Activated CD8-positive, alpha-beta memory T cell treated with anti-CD3 and anti-CD28 coated beads, Interleukin-2, amount 50 U/mL, for 24 hours (primary cell): ENCODE results near the gene SSX1.
"Not testable (repeated sequence)": the region's sequence is repeated elsewhere in the genome, so short reads cannot be mapped to it uniquely, and the experiment has no call there.

ENCODE experiments used
- DNase-seq: peaks from one replicate; pipeline ENCODE4 v3.0.0-alpha.2; 2020; ENCODE audit errors: extremely low read depth

The SSX1 gene, protein sequence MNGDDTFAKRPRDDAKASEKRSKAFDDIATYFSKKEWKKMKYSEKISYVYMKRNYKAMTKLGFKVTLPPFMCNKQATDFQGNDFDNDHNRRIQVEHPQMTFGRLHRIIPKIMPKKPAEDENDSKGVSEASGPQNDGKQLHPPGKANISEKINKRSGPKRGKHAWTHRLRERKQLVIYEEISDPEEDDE

DNA sequence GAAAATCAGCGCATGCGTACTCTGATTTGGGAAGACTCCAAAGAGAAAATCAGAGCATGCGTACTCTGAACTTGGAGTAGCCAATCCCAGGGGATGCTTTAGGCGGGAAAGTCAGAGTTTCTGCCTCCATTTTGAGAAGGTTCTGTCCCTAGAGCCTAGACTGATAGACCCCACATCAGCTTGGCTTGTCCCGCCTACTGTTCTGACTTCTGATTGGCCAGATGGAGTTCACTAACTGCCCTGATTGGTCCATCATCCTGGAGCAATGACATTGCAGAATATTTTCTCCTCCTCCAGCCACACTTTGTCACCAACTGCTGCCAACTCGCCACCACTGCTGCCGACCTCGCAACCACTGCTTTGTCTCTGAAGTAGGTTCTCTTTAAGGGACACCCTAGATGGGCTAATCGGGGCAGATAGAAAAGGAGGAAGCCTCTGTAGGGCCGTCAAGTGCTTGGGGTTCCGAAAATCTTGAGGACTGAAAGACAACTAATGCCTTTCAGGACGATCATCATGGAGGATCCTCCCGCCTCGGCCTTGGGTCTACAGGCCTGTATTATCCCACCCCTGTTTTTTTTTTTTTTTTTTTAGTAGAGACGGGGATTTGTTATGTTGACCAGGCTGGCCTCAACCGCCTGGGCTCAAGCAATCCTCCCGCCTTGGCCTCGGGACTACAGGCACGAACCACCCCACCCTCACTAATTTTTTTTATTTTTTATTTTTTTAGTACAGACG, at the start of gene SSX1:
Gene SSX1 (plus strand): TSS at position 331 of the 735 bp plus-strand sequence. CDS start 1,850 bp downstream, outside the sequence.
- DNase-seq, result not testable (repeated sequence)

DNA sequence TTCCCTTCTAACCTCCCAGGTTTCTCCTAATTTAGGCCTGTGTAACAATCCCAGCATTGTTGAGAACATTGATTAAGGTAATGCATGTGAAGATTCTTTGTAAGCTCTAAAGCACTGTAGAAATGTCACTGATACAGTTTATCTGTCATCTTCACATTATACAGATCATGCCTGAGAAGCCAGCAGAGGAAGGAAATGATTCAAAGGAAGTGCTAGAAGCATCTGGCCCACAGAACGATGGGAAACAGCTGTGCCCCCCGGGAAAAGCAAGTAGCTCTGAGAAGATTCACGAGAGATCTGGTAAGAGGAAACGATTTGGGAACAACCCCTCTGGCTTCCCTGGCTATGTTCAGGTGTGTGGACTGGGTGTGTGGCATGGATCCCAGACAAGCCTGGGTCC, 40.9 kb upstream of the SSX1 start:
- DNase-seq, result not testable (repeated sequence)

DNA sequence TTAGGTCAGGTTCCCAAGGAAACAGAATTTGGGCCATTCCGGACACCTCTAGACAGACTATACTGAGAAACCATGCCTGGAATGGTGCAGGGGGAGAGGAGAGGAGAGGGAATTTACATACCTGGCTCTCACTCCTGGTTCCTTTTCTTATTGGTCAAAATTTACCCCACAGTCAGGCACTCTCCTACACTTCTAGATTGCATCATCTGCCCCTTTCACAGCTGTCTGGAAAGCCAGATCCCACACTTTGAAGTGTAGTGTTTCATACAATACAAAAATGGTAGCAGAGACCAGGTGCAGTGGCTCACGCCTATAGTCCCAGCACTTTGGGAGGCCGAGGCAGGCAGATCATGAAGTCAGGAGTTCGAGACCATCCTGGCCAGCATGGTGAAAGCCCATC, 31.0 kb upstream of the SSX1 start:
- DNase-seq, result not testable (repeated sequence)

DNA sequence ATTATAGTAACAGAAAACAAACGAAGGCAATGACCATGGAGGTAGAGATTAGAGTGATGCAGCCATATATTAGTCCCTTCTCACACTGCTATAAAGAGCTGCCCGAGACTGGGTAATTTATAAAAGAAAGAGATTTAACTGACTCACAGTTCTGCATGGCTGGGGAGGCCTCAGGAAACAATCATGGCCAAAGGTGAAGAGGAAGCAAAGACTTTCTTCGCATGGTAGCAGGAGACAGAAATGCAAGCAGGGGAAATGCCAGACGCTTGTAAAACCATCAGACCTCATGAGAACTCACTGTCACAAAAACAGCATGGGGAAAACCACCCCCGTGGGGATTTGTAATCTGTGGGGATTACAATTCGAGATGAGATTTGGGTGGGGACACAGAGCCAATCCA, 2.2 kb upstream of the SSX1 start:
- DNase-seq, result not testable (repeated sequence)

DNA sequence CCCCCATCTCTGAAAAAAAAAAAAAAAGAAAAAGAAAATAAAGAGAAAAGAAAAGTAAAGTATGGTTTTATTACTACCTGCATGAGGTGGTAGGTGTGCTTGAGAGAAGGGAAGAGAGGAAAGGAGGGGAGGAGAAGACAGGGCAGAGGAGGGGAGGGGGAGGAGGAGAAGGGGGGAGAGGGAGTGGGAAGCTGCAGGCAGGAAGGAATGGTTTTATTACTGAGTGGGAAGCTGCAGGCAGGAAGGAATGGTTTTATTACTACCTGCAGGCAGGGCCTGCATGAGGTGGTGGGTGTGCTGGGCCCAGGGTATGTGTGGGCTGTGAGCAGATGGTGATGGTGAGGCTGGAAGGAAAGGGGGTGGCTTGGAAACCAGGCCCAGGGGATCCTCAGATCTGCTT, 19.2 kb downstream of the SSX1 start:
- not testable (repeated sequence) for DNase-seq

DNA sequence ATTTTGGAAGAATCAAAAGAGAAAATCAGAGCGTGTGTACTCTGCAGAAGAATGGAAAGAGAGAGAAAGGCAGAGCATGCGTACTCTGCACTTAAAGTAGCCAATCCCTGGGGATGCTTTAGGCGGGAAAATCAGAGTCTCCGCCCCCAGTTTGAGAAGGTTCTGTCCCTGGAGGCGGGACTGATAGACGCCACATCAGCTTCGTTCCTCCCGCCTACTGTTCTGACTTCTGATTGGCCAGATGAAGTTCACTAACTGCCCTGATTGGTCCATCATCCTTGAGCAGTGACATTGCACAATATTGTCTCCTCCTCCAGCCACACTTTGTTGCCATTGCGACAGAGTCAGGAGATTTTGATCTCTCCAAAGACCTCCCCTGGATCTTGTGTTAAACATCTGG, 23.8 kb downstream of the SSX1 start:
- no peak for DNase-seq

DNA sequence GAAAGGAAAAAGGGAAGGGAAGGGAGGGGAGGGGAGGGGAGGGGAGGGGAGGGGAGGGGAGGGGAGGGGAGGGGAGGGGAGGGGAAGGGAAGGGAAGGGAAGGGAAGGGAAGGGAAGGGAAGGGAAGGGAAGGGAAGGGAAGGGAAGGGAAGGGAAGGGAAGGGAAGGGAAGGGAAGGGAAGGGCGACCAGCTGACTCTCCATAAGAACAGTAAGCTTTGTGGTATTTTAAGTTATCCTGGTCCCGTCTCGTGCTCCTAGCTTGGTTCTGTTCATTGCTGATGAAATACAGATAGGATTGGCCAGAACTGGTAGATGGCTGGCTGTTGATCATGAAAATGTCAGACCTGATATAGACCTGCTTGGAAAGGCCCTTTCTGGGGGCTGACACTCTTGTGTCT, 25.5 kb downstream of the SSX1 start:
- DNase-seq, result not testable (repeated sequence)

DNA sequence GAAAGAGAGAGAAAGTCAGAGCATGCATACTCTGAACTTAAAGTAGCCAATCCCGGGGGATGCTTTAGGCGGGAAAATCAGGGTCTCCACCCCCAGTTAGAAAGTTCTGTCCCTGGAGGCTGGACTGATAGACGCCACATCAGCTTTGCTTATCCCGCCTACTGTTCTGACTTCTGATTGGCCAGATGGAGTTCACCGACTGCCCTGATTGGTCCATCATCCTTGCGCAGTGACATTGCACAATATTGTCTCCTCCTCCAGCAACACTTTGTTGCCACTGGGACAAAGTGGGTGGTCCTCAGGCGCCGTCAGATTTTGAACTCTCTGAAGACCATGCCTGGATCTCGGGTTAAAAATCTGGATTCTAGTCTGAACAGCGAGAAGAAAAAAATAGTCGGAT, 51.0 kb downstream of the SSX1 start:
- DNase-seq, result no peak

DNA sequence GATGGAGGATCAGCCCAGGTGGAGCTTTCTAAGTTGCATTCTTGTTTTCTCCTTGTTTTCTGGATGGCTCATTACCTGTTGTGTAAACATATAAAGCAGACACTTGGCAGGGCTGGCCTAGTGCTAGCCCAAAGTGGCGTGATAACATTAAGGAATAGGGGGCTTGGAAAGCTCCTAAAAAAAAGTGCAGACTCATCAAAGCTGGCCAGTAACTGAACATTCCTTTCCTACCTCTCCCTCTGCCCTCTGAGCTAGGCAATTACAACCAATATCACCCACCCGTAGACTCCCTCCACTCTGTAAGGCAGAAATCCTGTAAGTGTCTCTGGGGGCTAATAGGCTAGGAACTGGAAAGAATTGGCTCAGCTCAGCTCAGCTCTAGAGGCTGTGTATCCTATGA, 58.8 kb downstream of the SSX1 start:
- not testable (repeated sequence) for DNase-seq
